Measurements from ENCODE around the gene UBALD2. TPM values are rescaled to one million over a fixed set of nuclear protein-coding genes. Genes with fewer than 3 reads are reported as not detected.
A peak's percentile ranks its signal among the peaks of the same experiment; 100 is the strongest.

Gene UBALD2
- total and polyA plus RNA-seq, 2 donors (not counting 3 experiments of a cell fraction or from before 2014, with no cell fraction given), result 46.9 to 70.9 TPM

DNA sequence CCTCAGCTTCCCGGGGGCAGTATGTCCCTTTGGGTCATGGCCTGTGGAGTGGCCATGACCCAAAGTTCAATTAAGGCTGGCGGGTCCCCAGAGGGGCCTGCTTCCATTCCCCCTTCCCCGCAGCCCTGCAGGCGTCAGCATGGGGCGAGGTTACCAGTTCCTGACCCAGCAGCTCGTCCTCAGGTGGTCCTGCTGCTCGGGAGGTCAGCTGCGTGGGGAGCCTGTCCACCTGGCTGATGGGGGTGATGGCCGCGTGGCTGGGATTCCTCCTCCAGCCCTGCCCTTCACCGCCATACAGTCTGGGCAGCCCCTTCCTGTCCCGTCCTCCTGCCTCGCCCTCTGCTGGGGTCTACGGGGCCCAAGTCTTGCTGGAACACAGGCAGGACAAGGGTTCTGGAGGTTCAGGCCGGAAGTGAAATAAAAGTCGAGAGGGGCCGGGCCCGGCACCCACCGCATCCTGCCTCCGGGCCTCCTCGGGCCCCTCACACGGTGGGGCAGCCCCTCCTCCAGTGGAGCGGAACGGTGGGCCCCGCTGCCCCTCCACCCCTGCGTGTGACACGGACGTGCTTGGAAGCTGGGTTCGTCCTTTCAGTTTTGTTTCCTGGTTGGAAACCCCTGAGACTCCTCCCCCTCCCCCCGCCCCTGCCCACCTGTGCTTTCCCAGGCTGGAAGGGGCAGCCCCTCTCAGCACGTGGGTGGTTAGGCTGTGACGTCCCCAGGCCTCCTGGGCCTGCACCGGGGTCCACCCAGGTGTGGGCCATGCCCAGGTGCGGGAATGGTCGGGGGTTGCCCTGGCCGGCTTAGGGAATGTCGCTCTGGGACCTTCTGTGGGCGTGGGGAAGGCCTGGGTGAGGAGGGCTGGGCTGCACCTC lies 6.8 kb downstream of the UBALD2 start:
- H3K36me3 ChIP-seq (ENCODE audit: control insufficient read depth in 2 of 2, extremely low read depth in 1 of 2, insufficient read depth in 2 of 2, low read length in 2 of 2), result peaks cover 0 to 6% of the 10 kb centered on the region in 2 experiments
- dilution Hi-C loops (cut with MboI; ENCODE audit: extremely low pct_ligation_motif_present, low sequenced_read_pairs), result no loop called here
- H3K79me2 ChIP-seq (ENCODE audit: control insufficient read depth, insufficient read depth, low read length), result peaks cover 26% of the 10 kb centered on the region
- no peaks in the 10 kb centered on the region for H4K20me1 ChIP-seq (replicated peaks; ENCODE audit: control insufficient read depth, extremely low read depth, insufficient read depth, low read length)
- no peak overlapping the region for H3K4me2 ChIP-seq (ENCODE audit: insufficient read depth, low read length)
- H3K9ac ChIP-seq (replicated peaks; ENCODE audit: extremely low read depth, insufficient read depth, low read length), result no peak overlapping the region
- H3K9me1 ChIP-seq (replicated peaks; ENCODE audit: control insufficient read depth, extremely low read depth, insufficient read depth, low read length), result no peaks in the 10 kb centered on the region
- DNase-seq (ENCODE audit: low read depth, low spot score) (peak; percentile 21), FAIRE-seq (no peak)
- no peaks in the 10 kb centered on the region for H3K9me3 ChIP-seq (replicated peaks; ENCODE audit: control insufficient read depth, insufficient read depth, low read length)
- ChIA-PET CTCF (interaction anchor here (0.7 to 14.1 kb wide), 6 partner anchors 8 to 258 kb away, joined by 3 to 320 read pairs (median 5); no protein-coding TSS in a partner anchor), POLR2A (no interaction called here)
- H2AFZ ChIP-seq (ENCODE audit: low read depth, low read length), result no peak overlapping the region
- no TSS peak for BruUV-seq (replicated peaks)
- H3K27ac ChIP-seq (ENCODE audit: insufficient read depth, low read depth, low read length), result no peak overlapping the region
- no peak overlapping the region for H3K4me3 ChIP-seq (replicated peaks in 1 of 3; ENCODE audit: insufficient read depth in 1 of 3, low read depth in 1 of 3, low read length in 3 of 3)
- H3K27me3 ChIP-seq (ENCODE audit: control insufficient read depth in 2 of 2, insufficient read depth in 2 of 2, low read length in 2 of 2), result no peaks in the 10 kb centered on the region
- no peak for TF ChIP-seq EZH2 (IDR thresholded peaks at IDR 0.05; ENCODE audit: borderline replicate concordance, low read depth, low read length, severe bottlenecking)
- TF ChIP-seq POLR2A (IDR thresholded peaks at IDR 0.05; ENCODE audit: low read depth, low read length), result no peak
- TF ChIP-seq JUN (IDR thresholded peaks at IDR 0.05; ENCODE audit: borderline replicate concordance, insufficient read depth, insufficient read length, low read depth), result no peak
- peak; percentile 5 for TF ChIP-seq POLR2AphosphoS5 (IDR thresholded peaks at IDR 0.05; ENCODE audit: insufficient read depth, low read depth, low read length)
- H3K4me1 ChIP-seq (ENCODE audit: control insufficient read depth, extremely low read depth, insufficient read depth, low read length), result peaks cover 14% of the 10 kb centered on the region
- intact Hi-C loops (cut with micrococcal nuclease), result loop anchor here (10.0 kb wide), 1 partner anchor 257 kb away; no protein-coding TSS in a partner anchor

Measured in endothelial cell of umbilical vein (primary cell).